NCI-H226 (cell line): ENCODE measurements around the gene XRN2.

Experiments used
- DNase-seq: peaks from one replicate; pipeline ENCODE4 v3.0.0-alpha.2; 2015

XRN2 gene

DNA sequence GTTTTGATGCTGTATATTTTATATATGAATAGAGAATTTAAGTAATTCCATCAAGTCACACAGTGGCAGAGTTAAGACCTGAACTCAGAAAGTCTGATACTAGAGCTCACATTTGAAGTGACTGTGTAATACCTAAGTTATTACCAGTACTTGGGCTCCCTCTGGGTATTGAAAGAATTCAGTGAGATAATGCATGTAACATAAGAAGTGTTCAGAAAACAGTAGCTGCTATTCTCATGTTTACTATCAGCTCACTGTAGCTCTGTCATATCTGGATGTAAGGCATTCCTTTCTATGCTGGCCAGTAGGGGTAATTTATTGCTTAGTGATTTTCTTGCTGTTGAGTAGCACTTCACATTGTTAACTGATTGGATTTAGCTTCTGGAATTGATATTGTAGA, 49.6 kb downstream of the XRN2 start:
- peak; percentile 86 for DNase-seq

GRCh38 chr20:21353236-21353635, 50.1 kb downstream of the XRN2 start:
- DNase-seq: peak; percentile 81

GRCh38 chr20:21355981-21356380, 52.9 kb downstream of the XRN2 start:
- DNase-seq: no peak

DNA sequence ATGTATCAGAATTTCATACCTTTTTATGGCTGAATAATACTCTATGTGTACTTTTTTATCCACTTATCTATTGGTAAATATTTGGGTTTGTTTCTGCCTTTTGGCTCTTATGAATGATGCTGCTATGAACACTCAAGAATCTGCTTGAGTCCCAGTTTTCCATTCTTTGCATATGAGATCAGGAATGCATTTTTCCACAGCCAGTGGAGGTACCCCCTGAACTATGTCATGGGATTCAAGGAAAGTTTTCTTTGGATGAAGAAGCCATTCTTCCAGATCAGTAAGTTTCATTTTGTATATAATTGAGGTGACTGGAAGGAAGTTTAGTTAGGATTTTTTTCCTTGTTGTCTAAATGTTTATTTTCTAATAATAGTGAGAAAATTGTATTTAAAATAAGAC, 53.3 kb downstream of the XRN2 start:
- peak; percentile 1 for DNase-seq

DNA sequence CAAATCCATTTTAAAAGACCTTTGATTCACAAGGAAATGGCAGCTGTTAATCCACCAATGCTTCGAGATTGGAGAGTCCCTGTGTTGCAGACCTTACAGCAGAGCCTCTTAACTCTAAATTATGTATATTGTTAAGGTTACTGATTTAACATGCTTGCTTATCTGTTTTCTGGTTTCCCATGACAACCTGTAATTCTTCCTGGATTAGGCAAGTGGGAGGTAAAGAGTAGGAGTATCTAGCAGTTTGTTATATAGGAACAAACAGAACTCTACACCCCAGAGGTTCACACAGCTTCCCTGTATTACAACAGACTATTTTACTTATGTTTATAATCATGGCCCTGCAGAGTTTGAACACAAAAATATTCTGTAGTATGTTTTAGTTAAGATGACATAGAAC, 54.7 kb downstream of the XRN2 start:
- DNase-seq: peak; percentile 73

- no peak for DNase-seq
These were observed 55.6 kb downstream of the XRN2 start for GRCh38 chr20:21358737-21359136.

GRCh38 chr20:21360705-21361104, 57.6 kb downstream of the XRN2 start:
- DNase-seq: no peak

- peak; percentile 81 for DNase-seq
These were observed 58.1 kb downstream of the XRN2 start for GRCh38 chr20:21361266-21361665.

GRCh38 chr20:21364413-21364812, 61.3 kb downstream of the XRN2 start:
- DNase-seq: no peak

DNA sequence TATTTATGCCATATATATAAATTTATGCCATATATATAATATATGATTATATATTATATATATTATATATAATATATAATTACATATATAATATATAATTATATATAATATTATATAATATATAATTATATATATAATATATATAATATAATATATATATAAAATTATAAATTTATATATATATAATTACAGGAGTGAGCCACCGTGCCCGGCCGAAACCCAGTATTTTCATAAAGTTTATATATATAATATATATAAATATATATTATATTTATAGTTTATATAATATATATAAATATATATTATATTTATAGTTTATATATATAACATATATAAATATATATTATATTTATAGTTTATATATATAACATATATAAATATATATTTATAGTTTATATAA, 62.6 kb downstream of the XRN2 start:
- DNase-seq: no peak

- peak; percentile 73 for DNase-seq
These were observed 63.1 kb downstream of the XRN2 start for GRCh38 chr20:21366273-21366672.

GRCh38 chr20:21368791-21369190, 65.7 kb downstream of the XRN2 start:
- no peak for DNase-seq

- no peak for DNase-seq
These were observed 68.1 kb downstream of the XRN2 start for GRCh38 chr20:21371193-21371592.

DNA sequence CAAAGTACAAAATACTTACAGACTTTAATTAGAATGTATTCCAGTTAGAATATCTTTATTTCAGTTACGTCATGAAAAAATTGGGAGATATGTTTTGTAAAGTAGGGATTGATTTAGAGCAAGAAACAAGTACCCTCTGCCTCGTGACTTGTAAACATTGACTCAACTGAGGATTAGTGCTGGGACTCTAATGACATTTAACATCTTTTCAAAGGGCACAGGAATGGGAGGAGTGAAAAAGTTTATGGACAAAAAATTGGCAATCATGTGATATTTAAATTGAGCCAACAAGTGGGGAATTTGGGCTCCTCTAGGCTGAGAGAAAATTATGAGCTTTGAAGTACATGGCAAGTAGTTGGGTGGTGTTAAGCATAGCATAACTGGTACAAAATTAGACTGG, 68.9 kb downstream of the XRN2 start:
- DNase-seq: no peak

GRCh38 chr20:21373436-21373835, 70.3 kb downstream of the XRN2 start:
- peak; percentile 30 for DNase-seq

DNA sequence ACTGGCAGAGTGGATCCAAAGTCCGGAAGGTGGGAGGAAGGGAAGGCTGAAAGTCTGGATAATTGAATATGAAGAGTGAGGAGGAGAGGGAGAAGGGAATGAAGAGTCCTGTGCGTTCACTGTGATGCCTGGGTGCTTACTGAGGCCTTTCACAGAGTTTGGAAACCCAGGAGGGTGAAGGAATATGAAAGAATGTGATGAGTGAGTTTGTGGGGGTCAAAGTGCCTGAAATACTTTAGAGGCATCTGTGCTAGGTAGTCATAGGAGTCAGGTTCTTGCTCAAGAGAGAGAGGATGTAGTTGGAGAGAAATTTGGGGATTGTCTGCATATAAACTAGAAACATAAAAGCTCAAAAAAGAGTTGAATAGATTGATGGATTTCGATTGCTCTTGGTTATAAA, 73.5 kb downstream of the XRN2 start:
- peak; percentile 74 for DNase-seq

DNA sequence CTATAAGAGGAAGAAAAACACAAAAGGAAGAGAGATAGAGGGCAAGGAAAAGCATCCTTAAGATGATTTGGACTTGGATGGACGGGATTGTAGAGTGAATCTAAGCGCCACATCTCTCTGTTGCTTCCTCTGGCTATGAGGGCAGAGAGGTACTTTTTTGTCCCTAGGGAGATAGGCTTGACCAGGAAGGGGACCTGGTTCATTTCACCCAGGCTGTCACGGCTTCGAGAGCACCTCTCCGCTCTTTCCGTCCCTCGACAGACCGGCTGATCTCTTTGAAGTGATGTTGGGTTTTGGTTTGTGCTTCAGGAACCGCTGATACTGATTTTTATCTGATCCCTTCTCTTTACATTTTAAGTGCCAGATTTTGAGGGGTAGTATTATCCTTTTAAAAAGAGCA, 74.6 kb downstream of the XRN2 start:
- DNase-seq: no peak

GRCh38 chr20:21378259-21378658, 75.1 kb downstream of the XRN2 start:
- DNase-seq: no peak

GRCh38 chr20:21380711-21381110, 77.6 kb downstream of the XRN2 start:
- DNase-seq: no peak

DNA sequence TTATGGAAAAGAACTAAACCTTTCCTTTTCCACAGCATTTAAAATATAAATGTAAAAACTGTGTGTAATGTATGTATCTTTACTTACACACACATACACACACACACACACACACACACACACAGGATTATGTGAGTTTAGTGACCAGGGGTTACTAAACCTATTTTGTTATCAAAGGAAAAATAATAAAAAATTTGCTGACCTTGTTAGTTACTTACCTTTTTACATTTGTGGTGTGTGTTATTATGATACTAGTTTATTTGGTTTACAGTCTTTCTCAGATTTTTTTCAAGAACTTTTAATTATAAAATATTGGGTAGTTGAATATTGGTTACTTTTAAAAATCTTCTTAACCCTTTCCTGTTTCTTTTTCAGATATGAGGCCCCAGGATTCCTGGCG, 78.5 kb downstream of the XRN2 start:
- DNase-seq: no peak

GRCh38 chr20:21384308-21384892, 81.3 kb downstream of the XRN2 start:
- DNase-seq: no peak

DNA sequence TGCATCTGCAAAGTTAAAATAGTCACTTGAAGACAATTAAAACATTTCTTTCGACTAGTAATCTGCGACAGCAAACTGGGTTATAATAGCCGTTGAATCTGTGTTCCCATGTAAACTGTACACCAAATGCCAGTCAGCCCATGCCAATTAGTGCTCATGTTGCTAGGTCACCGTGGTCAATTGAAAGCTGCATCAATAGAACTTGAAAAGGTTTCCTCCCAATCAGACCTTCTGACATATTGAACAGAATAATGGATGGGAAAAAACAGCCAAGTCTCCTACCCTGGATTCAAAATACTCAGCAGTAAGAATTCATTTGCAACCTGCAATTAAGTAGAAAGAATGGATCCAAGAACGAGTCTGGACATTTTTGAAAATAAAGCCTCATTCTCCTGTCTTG, 83.0 kb downstream of the XRN2 start:
- no peak for DNase-seq

DNA sequence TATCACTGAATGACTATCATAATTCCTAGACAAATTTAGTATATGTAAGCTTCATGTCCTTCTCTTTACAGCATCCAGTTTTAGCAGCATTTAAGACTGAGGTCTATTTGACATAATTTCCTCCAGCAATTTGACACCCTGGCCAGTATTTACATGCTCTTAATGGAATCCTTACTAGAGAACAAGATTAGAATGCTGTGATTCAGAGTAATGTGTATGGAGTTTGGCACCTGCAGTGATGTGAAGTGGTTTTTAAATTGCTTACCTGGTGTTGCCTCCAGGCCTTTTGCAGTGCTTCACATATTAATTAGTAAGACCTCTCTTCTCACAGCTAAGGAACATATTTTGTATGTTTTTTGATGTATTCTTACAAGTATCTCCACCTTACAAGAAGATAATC, 84.4 kb downstream of the XRN2 start:
- DNase-seq: no peak

- DNase-seq: no peak
These were observed 85.4 kb downstream of the XRN2 start for GRCh38 chr20:21388566-21388965.

DNA sequence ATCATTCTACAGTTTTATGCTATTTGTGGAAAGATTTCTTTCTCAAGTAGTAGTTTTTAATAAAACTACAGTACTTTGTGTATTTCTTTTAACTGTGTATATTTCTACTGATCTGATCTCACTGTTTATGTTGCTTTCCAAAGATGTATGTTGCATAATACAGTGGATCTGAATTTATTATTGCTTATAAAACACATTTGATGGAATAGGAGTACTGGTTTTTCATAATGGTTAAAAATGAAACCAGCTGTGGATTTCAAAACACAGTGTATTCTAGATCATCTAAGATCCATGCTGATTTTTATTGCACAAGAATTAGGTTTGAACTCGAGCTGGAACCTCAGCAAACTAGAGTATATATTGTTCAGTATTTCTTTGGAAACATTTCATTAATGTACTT, 86.2 kb downstream of the XRN2 start:
- no peak for DNase-seq

- no peak for DNase-seq
These were observed 87.6 kb downstream of the XRN2 start for GRCh38 chr20:21390768-21391167.
